SK-N-SH treated with all-trans-retinoic acid at 6 μM for 48 hours (cell line): ENCODE measurements around the gene KRT9.
"Not testable (repeated sequence)": the region's sequence is repeated elsewhere in the genome, so short reads cannot be mapped to it uniquely, and the experiment has no call there.

ENCODE experiments used
- ATAC-seq: fragments of 200-7000 bp; cut with Tn5 transposase; 3 replicates; pipeline ENCODE4 v1.9.1; 2020; ENCODE audit warnings: mild to moderate bottlenecking, moderate library complexity
- ARNTL ChIP-seq: fragments of 450-650 bp; formaldehyde crosslinking; IDR thresholded peaks from 2 replicates; pipeline ENCODE4 v1.5.0; 2020; ENCODE audit warnings: low read depth, mild to moderate bottlenecking, moderate library complexity, borderline replicate concordance
- BACH2 ChIP-seq: fragments of 250-450 bp; sonication (Bioruptor Pico); IDR thresholded peaks from 2 replicates; pipeline ENCODE4 v1.9.0; 2021; ENCODE audit warnings: mild to moderate bottlenecking, borderline replicate concordance
- CREB5 ChIP-seq: fragments of 250-450 bp; sonication (Bioruptor Pico); IDR thresholded peaks from 2 replicates; pipeline ENCODE4 v1.5.1; 2020; ENCODE audit warnings: low read depth, mild to moderate bottlenecking, moderate library complexity
- CSDC2 ChIP-seq: fragments of 250-450 bp; sonication (Bioruptor Pico); IDR thresholded peaks from 2 replicates; pipeline ENCODE4 v1.5.0; 2020; ENCODE audit warnings: mild to moderate bottlenecking, moderate library complexity
- CSRNP3 ChIP-seq: fragments of 250-450 bp; sonication (Bioruptor Pico); IDR thresholded peaks from 2 replicates; pipeline ENCODE4 v1.5.1; 2021; ENCODE audit warnings: mild to moderate bottlenecking, moderate library complexity
- GLIS3 ChIP-seq: fragments of 250-450 bp; sonication (Bioruptor Pico); IDR thresholded peaks from 2 replicates; pipeline ENCODE4 v1.5.0; 2020; ENCODE audit warnings: mild to moderate bottlenecking, moderate library complexity
- ISL1 ChIP-seq: fragments of 250-450 bp; sonication (Bioruptor Pico); IDR thresholded peaks from 2 replicates; pipeline ENCODE4 v2.1.2; 2022; ENCODE audit warnings: mild to moderate bottlenecking, moderate library complexity
- OSR1 ChIP-seq: fragments of 250-450 bp; sonication (Bioruptor Pico); IDR thresholded peaks from 2 replicates; pipeline ENCODE4 v1.8.0; 2022; ENCODE audit warnings: moderate library complexity, mild to moderate bottlenecking, inconsistent platforms
- PATZ1 ChIP-seq: fragments of 250-450 bp; sonication (Bioruptor Pico); IDR thresholded peaks from 2 replicates; pipeline ENCODE4 v1.8.0; 2020; ENCODE audit warnings: mild to moderate bottlenecking, moderate library complexity, borderline replicate concordance
- POU6F1 ChIP-seq: fragments of 250-450 bp; sonication (Bioruptor Pico); IDR thresholded peaks from 2 replicates; pipeline ENCODE4 v1.8.0; 2021; ENCODE audit warnings: low read depth, mild to moderate bottlenecking, moderate library complexity, borderline replicate concordance
- PPARA ChIP-seq: fragments of 250-450 bp; sonication (Bioruptor Pico); IDR thresholded peaks from 2 replicates; pipeline ENCODE4 v1.5.0; 2020; ENCODE audit warnings: mild to moderate bottlenecking, borderline replicate concordance
- RARB ChIP-seq: fragments of 250-450 bp; sonication (Bioruptor Pico); IDR thresholded peaks from 2 replicates; pipeline ENCODE4 v1.8.0; 2021; ENCODE audit warnings: mild to moderate bottlenecking, moderate library complexity
- SNAI2 ChIP-seq: fragments of 250-450 bp; sonication (Bioruptor Pico); IDR thresholded peaks from 2 replicates; pipeline ENCODE4 v1.5.0; 2020; ENCODE audit warnings: mild to moderate bottlenecking, moderate library complexity
- TCF4 ChIP-seq: fragments of 250-450 bp; sonication (Bioruptor Pico); IDR thresholded peaks from 2 replicates; pipeline ENCODE4 v1.8.0; 2021; ENCODE audit warnings: mild to moderate bottlenecking, moderate library complexity, borderline replicate concordance
- TOX ChIP-seq: fragments of 250-450 bp; sonication (Bioruptor Pico); IDR thresholded peaks from 2 replicates; pipeline ENCODE4 v1.8.0; 2021; ENCODE audit warnings: mild to moderate bottlenecking, moderate library complexity, borderline replicate concordance
- ZC3H10 ChIP-seq: fragments of 250-450 bp; sonication (Bioruptor Pico); IDR thresholded peaks from 2 replicates; pipeline ENCODE4 v1.5.1; 2021; ENCODE audit warnings: mild to moderate bottlenecking, moderate library complexity
- ZFP3 ChIP-seq: fragments of 250-450 bp; sonication (Bioruptor Pico); IDR thresholded peaks from 2 replicates; pipeline ENCODE4 v1.5.0; 2020; ENCODE audit warnings: mild to moderate bottlenecking, moderate library complexity
- ZFP30 ChIP-seq: fragments of 450-650 bp; formaldehyde crosslinking; IDR thresholded peaks from 2 replicates; pipeline ENCODE4 v1.5.0; 2022; ENCODE audit warnings: mild to moderate bottlenecking, moderate library complexity
- ZNF565 ChIP-seq: fragments of 450-650 bp; formaldehyde crosslinking; conservative IDR thresholded peaks from 2 replicates; pipeline ENCODE4 v1.5.0; 2020; ENCODE audit warnings: low read depth, mild to moderate bottlenecking, moderate library complexity
- ZNF8 ChIP-seq: fragments of 450-650 bp; formaldehyde crosslinking; IDR thresholded peaks from 2 replicates; pipeline ENCODE4 v1.5.0; 2020; ENCODE audit warnings: mild to moderate bottlenecking, moderate library complexity

Gene KRT9

GRCh38 chr17:41586863-41587495 lies 15.1 kb upstream of the KRT9 start, which contains the start of gene KRT14:
Gene KRT14, minus strand, starts transcription at chr17:41586895. Its CDS starts 61 bp downstream, at chr17:41586834.
- TF ChIP-seq ISL1 (CRISPR knock-in tag) (no peak), PPARA (no peak), ARNTL (no peak), ZFP30 (CRISPR knock-in tag) (no peak), CSRNP3 (no peak), CSDC2 (CRISPR knock-in tag) (no peak), OSR1 (CRISPR knock-in tag) (no peak), ZC3H10 (no peak), PATZ1 (no peak), TCF4 (CRISPR knock-in tag) (no peak), POU6F1 (CRISPR knock-in tag) (no peak), RARB (CRISPR knock-in tag) (no peak), GLIS3 (CRISPR knock-in tag) (no peak), TOX (no peak), SNAI2 (CRISPR knock-in tag) (no peak), CREB5 (CRISPR knock-in tag) (no peak), BACH2 (CRISPR knock-in tag) (no peak)
- ATAC-seq: no peak

GRCh38 chr17:41585301-41586056 lies 13.6 kb upstream of the KRT9 start:
- TF ChIP-seq ZFP3: no peak
- TF ChIP-seq SNAI2 (CRISPR knock-in tag): no peak
- TF ChIP-seq ZC3H10: no peak
- no peak for TF ChIP-seq OSR1 (CRISPR knock-in tag)
- TF ChIP-seq ISL1 (CRISPR knock-in tag): no peak
- TF ChIP-seq TCF4 (CRISPR knock-in tag): no peak
- TF ChIP-seq RARB (CRISPR knock-in tag): no peak
- TF ChIP-seq ZNF8 (CRISPR knock-in tag): no peak
- no peak for TF ChIP-seq ZNF565 (CRISPR knock-in tag)
- ATAC-seq: no peak

- not testable (repeated sequence) for ATAC-seq
These were observed 12.6 kb upstream of the KRT9 start for GRCh38 chr17:41584331-41584927.
